Esophagus muscularis mucosa (tissue), 4 donors: ENCODE results near the gene STPG2. TPM values are rescaled to one million over a fixed set of nuclear protein-coding genes. Genes with fewer than 3 reads are reported as not detected.

Source experiments
- DNase-seq: peaks from one replicate; pipeline ENCODE4 v3.0.0-alpha.2; 2017; ENCODE audit errors: extremely low spot score
- H3K27ac ChIP-seq, 4 donors: fragments of 200-600 bp; sonication (generic); replicated peaks in 1 of 4; 1 replicate in 3 of 4; 2 replicates in 1 of 4; pipeline ENCODE4 v1.5.1; 2016 to 2019; ENCODE audit warnings: mild to moderate bottlenecking in 1 of 4
- H3K27me3 ChIP-seq, 4 donors: fragments of 200-600 bp; sonication (generic); one replicate each; pipeline versions ENCODE4 v1.5.1 to v1.6.0; 2016 to 2019
- H3K36me3 ChIP-seq, 4 donors: fragments of 200-600 bp; sonication (generic); one replicate each; pipeline ENCODE4 v1.5.1; 2016 to 2019
- H3K4me1 ChIP-seq, 4 donors: fragments of 200-600 bp; sonication (generic); one replicate each; pipeline ENCODE4 v1.5.1; 2016 to 2019
- H3K4me3 ChIP-seq, 4 donors: fragments of 200-600 bp; sonication (generic); 1 replicate in 2 of 4; 2 replicates in 2 of 4; pipeline ENCODE4 v1.5.1; 2016 to 2019; ENCODE audit warnings: mild to moderate bottlenecking in 4 of 4, moderate library complexity in 1 of 4
- H3K9me3 ChIP-seq, 4 donors: fragments of 200-600 bp; sonication (generic); 1 replicate in 3 of 4; 2 replicates in 1 of 4; pipeline ENCODE4 v1.5.1; 2016 to 2019
- EP300 ChIP-seq: sonication (generic); formaldehyde crosslinking; IDR thresholded peaks from one replicate; pipeline ENCODE4 v1.6.1; 2017; ENCODE audit warnings: antibody characterized with exemption
- POLR2A ChIP-seq: fragments of 450-650 bp; IDR thresholded peaks from one replicate; pipeline ENCODE4 v1.6.1; 2017; ENCODE audit warnings: antibody characterized with exemption, moderate library complexity, mild to moderate bottlenecking, low read depth
- POLR2AphosphoS5 ChIP-seq, 2 donors: sonication (generic); formaldehyde crosslinking; IDR thresholded peaks; one replicate each; pipeline ENCODE4 v1.6.1; 2017; ENCODE audit warnings: antibody characterized with exemption in 2 of 2
- WGBS: methylation state at CpG from one replicate; pipeline ENCODE4 v1.1.5; 2018; 5-methylcytosine and 5-hydroxymethylcytosine counted together
- intact Hi-C: fragments of 100-400 bp; cut with DNase I; formaldehyde crosslinking; loops from one replicate; pipeline ENCODE4 v1.15.1; 2023
- total RNA-seq, 4 donors: library from RNA; depleted of rRNA; stranded (reverse); fragments of >200 nt; gene quantifications; one replicate each; pipeline versions ENCODE4 v1.1.0 to v1.2.1, GENCODE V29; 2016
- TF ChIP-seq, protein P1 (sequence below), 3 experiments: fragments of 200-600 bp in 2 of 3; fragments of 450-650 bp in 1 of 3; sonication (generic) in 2 of 3; IDR thresholded peaks; one replicate each; pipeline ENCODE4 v1.5.1; 2017 to 2019; ENCODE audit warnings: antibody characterized with exemption in 3 of 3, mild to moderate bottlenecking in 2 of 3, moderate library complexity in 1 of 3

The STPG2 gene
- total RNA-seq, 4 donors from 2014 or later: 0.17 to 0.26 TPM; not detected in 2

DNA sequence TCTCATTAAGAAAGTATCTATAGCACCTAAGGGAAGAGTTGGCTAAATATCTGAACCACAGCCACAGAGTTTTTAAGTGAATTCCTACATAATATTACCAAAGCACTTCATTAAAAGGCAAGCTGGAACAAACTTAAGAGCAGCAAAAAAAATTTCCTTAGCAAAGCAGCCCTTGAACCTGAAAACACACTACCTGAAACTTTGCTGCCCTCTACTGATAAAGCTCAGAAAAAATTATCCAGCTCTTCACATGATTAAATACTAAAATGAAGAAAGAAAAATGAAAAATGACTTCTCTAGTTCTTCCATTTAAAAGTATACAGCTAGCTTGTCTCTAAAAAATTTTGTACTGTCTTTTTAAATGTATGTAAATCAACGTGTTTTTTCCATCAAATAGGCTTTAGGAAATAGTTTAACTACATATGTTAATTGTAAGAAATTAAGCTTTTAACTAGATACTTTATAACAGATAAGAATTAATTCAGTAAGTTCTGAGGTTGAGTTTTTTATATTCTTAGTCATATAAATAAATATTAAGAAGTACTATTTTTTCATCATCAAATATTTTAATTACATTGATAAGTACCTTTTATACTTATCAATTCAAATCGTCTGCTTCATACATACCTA lies 156.1 kb downstream of the STPG2 start:
- no peak overlapping the region for H3K27ac ChIP-seq
- WGBS: 44% methylated on average over 2 of the region's 2 CpGs
- DNase-seq: no peak
- TF ChIP-seq, protein P1, sequence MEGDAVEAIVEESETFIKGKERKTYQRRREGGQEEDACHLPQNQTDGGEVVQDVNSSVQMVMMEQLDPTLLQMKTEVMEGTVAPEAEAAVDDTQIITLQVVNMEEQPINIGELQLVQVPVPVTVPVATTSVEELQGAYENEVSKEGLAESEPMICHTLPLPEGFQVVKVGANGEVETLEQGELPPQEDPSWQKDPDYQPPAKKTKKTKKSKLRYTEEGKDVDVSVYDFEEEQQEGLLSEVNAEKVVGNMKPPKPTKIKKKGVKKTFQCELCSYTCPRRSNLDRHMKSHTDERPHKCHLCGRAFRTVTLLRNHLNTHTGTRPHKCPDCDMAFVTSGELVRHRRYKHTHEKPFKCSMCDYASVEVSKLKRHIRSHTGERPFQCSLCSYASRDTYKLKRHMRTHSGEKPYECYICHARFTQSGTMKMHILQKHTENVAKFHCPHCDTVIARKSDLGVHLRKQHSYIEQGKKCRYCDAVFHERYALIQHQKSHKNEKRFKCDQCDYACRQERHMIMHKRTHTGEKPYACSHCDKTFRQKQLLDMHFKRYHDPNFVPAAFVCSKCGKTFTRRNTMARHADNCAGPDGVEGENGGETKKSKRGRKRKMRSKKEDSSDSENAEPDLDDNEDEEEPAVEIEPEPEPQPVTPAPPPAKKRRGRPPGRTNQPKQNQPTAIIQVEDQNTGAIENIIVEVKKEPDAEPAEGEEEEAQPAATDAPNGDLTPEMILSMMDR (IDR thresholded peaks at IDR 0.05): peak in 2 of 3 experiments; percentile 7 to 16
- TF ChIP-seq EP300: no peak
- H3K27me3 ChIP-seq: no peaks in the 10 kb centered on the region
- H3K36me3 ChIP-seq: no peaks in the 10 kb centered on the region
- H3K9me3 ChIP-seq: peaks cover 0 to 3% (median 0%) of the 10 kb centered on the region in 4 donors
- intact Hi-C loops: no loop called here
- H3K4me3 ChIP-seq: no peak overlapping the region
- no peaks in the 10 kb centered on the region for H3K4me1 ChIP-seq

DNA sequence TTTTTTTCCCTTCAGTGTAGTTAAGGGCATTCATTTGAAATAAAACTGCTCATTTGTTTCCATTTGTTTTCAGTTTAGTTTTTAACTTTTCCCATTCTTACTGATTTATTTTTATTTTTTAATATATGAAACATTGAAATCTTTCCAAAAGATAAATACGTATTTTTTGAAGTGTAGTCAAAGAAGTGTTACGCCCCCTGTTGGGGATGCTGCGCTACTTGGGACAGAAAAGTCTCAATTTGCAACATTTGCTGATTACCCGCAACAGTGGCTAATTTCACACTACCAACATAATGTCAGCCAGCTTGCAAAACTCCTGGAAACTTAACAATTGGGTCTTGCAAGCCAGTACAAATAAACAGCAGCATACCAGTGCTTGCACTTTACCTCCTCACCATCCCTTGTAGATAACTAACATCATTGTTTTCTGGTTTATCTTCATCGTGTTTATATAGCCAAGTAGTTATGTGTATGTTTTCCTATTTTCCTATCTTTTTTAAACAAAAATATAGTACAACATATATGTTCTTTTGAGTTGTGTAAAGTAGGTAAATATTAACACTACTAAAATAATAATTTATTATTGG lies 158.6 kb downstream of the STPG2 start:
- H3K9me3 ChIP-seq: no peaks in the 10 kb centered on the region
- H3K27ac ChIP-seq: no peak overlapping the region
- H3K4me3 ChIP-seq: no peak overlapping the region
- DNase-seq: no peak
- 72% methylated on average over 5 of the region's 5 CpGs for WGBS
- TF ChIP-seq, protein P1 (IDR thresholded peaks at IDR 0.05): no peak
- TF ChIP-seq POLR2A: no peak
- no peak for TF ChIP-seq EP300
- TF ChIP-seq POLR2AphosphoS5 (IDR thresholded peaks at IDR 0.05): no peak
- no peaks in the 10 kb centered on the region for H3K36me3 ChIP-seq
- no peaks in the 10 kb centered on the region for H3K4me1 ChIP-seq
- intact Hi-C loops: no loop called here
- no peaks in the 10 kb centered on the region for H3K27me3 ChIP-seq

DNA sequence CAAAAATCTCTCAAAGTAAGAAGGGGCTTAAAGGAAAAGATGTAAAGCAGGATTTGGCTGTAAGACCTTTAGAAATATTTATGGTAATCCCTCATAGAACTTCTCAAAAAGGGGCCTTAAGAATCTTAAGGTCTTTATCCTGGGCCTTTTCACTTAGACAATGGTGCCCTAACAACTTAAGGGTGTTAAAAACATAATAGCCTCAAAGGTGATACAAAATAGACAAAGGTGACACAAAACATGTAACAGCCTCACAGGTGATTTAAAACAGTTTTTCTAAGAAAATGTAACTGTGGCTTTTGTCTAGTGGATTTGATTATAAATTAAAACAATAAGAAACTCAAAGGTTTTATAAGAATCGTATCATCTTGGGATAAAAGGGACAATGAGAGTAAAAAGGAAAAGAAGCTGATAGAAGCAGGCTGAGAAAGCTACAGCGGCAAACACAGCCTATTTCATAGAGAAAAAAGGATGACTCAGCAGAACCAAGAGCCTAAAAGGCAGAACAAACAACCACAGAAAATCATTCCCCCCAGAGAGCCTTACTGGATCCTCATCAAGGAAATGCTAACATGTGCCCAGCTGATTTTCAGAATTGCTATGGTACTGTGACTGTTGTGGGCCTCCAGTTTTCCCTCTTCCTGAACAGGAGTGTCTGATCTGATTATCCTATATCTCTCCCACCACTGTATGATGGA lies 164.3 kb downstream of the STPG2 start:
- no peaks in the 10 kb centered on the region for H3K4me1 ChIP-seq
- no peaks in the 10 kb centered on the region for H3K36me3 ChIP-seq
- peaks cover 0 to 4% (median 1%) of the 10 kb centered on the region in 4 donors for H3K9me3 ChIP-seq
- 73% methylated on average over 2 of the region's 2 CpGs for WGBS
- TF ChIP-seq POLR2AphosphoS5 (IDR thresholded peaks at IDR 0.05) (no peak), EP300 (no peak), POLR2A (no peak)
- TF ChIP-seq, protein P1 (IDR thresholded peaks at IDR 0.05): no peak
- no peak overlapping the region for H3K27ac ChIP-seq
- intact Hi-C loops: no loop called here
- no peaks in the 10 kb centered on the region for H3K27me3 ChIP-seq
- no peak overlapping the region for H3K4me3 ChIP-seq
- DNase-seq: no peak

DNA sequence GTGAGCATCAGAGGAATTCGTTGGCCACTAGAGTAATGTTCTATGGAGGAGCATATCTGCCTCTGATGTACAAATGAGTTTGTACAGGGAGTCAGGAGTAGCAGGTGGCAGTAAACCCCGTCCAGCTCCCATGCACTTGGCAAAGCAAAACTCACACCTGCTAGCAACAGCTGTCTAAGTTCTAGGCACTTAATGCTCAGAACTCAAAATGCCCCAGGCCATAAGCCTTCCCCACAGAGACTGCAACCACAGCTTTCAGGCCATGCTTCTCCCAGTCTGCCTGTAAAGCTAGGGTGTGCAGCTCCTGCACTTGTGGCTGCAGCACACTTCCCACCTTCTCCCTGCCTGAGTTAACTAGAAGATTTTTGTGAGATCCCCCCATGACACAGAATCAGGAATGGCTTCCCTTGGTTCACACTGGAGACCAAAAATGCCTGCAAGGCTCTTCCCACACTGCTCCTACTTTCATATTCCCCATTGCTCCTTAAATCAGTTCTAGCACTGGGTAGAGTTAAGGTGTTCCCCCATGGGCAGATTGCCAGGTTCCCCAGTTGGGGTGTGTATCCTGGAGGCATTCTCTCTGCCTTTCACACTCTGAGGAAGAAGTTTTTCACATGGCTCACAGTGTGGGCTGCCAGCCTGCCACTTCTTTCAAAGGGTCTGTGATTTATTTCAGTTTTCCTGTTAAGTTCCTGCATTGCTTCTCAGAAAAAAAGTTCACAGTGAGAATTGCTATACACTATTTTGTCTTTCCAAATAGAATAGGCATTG lies 189.9 kb downstream of the STPG2 start:
- DNase-seq: no peak
- Histone ChIP-seq H3K4me1 (no peaks in the 10 kb centered on the region), H3K27ac (no peak overlapping the region), H3K36me3 (no peaks in the 10 kb centered on the region), H3K9me3 (peaks cover 0 to 6% (median 3%) of the 10 kb centered on the region in 4 donors), H3K4me3 (no peak overlapping the region), H3K27me3 (no peaks in the 10 kb centered on the region)
- TF ChIP-seq POLR2A (no peak), EP300 (no peak), POLR2AphosphoS5 (IDR thresholded peaks at IDR 0.05) (no peak)
- TF ChIP-seq, protein P1 (IDR thresholded peaks at IDR 0.05): no peak
- WGBS: no CpG with 5 or more reads among the region's 2 CpGs
- intact Hi-C loops: no loop called here
